DMS 273 (cell line): Measurements from ENCODE around the gene C1orf53.

ENCODE experiments used
- DNase-seq: peaks from one replicate; lab custom pipeline; 2025; ENCODE audit not compliant: unreplicated experiment; lab: John Stamatoyannopoulos, UW

C1orf53 gene

DNA sequence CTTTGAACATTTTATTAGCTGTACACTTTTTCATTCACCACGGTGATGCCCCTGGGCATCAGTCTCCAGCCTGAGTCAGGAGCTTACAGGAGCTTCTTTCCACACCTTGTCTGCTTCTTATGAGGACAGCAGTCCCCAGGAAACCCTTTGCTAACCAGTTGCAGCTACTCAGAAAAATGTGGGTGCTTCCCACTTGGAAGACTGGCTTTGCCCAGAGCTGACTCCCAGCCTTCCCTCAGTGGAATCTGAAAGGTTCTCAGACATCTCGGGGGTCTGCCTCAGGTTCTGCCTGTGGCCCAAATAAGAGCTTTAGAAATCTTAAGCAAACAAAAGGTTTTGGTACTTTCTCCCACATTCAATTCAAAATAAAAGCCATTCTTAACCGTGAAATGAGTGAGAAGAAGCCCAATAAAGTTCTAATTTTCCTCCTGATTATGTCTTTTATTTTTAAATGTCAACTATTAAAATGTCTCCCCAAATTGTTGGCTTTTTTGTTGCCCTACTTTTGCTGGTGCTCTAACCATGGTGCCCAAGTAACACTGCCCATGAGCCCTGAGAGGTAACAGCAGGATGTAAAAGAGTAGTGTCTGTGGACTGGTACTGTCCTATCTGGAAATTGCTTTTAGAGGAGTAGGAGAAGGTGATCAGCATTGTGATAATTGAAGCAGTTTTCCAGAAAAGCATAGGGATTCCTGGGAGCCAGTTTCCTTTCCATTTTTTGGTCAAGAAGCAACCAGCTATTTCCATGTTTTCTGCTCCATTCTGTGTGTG, 5.6 kb downstream of the C1orf53 start:
- DNase-seq = no peak

DNA sequence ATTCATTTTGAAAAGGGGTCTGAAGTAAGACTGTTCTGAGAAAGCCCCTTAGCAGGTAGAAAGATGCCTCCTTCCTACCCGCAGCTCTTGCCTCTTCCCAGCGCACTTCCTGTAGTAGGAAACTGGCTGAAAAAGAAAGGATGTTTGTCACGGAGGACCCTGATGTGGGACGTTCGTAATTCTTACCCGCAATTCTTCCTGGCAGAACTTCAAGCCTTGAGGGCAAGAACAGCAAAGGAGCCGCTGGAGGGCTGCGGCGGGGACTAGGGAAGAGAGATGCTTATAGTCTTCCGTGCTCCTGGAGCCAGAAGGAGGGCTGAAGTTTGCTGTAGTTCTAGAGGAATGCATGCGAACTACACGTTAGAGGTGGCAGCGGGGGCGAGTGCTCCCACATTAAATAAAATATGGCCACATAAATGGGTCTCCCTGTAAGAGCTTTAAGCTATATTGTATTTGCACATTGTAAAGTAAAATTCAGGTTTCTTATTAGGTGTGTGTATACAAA, 6.3 kb downstream of the C1orf53 start:
- no peak for DNase-seq

DNA sequence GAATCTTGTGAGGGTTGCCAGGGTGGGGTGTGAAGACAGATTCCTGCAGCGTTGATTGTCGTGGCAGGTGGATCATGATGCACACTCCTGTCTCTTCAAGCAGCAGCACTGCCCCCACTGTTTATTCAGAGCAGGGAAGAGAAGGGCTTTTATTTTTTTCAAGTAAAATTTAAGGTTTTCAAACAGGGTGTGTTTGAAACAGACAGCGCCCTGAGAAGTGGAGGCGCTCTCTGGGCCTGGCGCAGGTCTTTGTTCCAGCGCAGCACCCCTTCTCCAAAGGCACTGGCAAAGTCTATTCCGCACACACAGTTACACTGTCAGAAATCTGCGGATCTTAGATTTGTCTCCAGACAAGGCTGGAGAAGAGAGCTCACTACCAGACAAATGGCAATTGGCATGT, 7.0 kb downstream of the C1orf53 start:
- DNase-seq = no peak

DNA sequence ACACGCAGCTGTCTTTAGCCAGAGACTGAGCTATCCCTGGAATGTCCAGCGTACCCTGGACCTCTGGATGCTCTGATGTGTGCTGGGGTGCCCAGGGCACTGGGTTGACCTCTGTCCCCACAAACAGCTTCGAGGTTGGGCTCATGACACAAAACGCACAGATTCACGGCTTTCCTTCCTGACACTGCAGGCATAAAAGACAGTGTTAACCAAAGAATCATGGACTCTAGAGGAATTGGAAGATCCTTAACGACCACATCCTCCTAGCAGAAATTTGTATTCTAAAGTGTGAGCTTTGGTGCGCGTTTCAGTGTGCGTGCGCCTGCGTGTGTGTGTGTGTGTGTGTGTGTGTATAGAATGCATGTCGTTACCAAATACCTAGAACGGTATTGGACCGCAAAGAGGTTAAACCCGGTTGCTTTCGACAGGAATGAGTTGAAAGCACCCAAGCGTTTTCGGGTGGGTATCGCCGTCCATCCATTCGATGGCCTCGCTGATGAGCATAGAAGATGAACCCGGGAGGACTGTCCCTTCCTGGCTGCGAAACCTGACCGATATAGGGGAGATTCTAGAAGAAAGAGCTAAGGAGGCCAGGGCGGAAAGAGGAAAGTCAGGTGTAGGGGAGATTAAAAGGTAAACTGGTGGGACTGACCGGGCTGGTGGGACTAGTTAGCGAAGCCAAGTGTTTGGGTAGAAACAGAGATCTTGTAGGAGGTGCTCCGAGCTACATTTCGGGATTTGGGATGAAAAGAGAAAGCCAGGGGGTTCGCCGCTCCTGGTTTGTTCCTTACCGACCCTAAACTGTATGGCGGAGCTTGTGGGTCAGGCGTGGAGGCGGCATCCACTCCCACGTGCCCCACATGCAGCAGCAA, 7.9 kb downstream of the C1orf53 start:
- no peak for DNase-seq

DNA sequence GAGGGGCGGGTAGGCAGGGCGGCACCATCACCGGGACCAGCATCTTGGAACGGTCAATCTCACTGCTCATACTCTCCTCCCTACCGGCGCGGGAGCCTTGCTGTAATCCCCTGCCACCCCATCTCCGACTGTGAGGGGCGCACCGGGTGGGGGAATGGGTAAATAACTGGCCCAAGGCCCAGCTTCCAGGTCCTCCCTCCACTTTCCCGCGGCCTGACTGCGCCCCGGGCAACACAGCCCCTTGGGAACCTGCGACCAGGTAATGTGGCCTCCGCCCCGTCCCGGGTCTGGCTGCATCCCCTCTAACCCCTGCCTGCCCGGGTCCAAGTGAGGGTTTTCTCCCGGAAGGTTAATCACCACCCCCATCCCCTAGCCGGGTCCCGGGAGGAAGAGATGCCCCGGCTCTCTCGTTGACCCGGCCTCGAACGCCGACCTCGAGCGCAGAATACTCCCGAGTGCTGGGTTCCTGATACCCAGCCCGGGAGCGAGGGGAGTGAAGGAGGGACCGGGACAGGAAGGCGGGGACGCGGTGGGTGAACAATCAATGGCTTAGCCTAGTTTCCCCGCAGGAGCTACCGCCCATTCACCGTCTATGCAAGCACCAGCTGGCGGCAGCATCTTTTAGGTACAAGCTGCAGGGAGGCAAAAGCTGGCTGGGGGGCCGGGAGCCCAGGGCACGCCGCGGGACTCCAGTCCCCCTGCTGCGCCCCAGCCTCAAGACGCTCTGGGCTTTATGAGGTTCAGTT, 8.9 kb downstream of the C1orf53 start:
- DNase-seq = peak; percentile 45

DNA sequence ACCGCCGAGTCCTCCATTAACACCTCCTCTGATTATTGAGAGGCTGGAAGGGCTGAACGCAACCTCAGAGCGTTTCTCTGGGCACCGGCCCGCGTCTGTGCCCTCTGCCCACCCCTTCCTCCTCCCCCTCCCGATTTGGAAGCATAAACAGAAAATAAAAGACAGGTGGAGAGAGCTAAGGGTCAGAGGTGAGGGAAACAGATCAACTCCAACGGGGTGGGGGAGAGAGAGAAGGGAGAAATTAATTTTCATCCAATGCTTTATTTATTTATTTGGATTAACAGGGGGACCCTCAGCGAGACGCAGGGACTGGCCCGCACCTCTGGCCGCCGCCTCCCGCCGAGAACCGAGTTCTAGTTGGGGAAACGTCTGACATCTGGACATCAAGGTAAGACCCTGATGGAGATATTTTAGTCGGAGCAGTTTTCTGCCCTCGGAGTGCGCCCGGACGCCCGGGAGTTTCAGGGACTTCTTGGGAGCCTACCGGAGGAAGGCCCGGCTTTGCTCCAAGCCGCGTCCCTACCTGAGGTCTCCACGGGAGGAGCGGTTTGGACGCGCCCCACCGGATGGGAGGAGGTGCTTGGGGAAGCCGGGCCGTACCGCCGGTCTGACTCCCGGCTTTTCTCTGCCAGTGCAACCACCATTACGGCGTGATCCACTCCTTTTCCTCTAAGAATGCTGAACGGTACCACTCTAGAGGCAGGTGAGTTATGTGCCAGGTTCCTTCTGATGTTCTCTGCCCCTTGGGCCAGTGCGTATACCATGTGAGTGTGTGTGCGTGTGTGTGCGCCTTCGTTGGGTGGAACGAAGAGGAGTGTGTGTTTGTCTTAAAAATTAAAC, 9.6 kb downstream of the C1orf53 start:
- peak; percentile 48 for DNase-seq

DNA sequence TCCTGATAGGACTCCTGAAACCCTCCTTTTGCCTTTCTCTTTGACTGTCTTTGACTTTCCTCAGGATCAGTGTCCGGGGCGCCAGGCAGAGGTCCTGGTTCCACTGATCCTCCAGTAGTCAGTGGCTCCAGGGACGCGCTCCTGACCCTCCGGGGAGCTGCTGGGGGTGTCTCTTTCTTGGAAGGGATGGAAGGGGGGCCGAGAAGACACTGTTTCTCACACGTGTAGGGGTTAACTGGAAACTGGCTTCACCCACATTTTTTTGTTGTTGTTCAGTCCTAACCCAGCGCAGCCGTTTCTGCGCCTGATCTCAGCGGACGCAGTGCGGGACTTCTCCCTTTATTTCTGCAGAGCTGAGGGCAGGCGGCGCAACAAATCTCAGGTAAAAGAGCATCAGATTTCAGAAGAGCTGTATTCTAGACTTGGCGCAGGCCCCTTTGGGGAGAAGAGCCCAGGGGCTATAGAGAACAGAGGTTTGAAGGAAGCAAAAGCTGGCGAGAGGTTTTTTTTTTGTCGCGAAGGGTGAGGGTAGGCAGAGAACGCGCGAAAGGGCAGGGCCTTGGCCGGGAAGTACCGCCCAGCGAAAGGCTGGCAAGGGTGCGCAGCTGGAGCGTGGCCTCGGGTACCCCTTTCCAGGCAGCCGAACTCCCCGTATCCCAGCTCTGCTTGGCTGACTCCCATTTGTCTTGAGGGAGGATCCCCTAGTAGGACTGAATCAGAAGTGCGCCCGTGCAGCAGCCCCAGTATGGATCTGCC, 10.5 kb downstream of the C1orf53 start:
- DNase-seq = no peak

DNA sequence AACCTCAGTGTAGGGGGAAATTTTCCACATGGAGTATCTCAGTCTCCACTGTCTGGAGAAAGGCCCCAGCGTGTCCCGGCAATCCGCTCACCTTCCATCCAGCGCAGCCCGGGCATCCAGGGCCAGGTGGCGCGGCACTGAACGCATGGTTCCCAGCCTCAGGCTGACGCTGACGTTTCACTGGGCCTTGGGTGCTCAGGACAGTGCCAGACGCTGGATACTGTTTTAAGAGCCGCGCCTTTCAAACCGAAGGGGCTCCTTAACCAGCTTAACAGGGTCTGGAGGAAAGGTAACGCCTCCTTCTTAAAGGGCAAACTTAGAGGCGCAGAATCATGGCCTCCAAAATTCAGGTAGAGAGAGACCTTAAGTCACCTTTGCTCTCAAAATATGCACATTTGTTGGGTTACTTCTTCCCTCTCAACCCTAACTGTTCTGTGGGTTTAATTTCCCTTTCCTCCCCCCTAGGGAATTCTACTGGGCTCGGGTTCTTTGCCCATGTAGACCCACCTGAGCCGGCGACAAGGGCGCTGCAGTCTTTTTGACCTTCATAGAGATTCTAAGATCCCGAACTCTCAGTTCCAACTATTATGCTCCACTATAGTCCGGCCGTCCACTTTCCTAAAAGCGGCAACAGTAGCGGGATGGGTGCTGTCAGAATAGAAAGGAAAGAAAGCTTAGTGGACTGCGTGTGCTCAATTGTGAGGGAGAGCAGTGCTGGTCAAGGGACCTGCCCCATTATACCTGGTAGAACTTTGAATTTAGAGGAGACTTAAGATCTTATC, 11.3 kb downstream of the C1orf53 start:
- no peak for DNase-seq

DNA sequence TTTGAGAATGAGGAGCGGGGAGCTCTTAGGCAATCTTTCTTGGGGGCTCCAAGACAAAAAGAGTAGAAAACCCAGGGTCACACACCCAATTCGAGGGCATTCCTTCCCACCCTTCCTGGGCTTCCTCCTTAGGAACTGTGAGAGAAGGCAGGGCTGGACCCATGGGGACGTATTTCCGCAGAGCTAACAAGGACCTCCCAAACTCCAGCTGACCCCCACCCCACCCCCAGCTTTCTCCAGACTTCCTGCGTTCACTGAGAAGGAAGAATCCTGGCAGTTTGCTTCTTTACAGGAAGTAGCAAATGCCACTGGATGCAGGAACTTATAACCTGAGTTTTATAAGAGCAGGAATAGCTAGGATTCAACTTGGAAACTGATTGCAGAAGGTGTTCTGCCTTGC, 12.1 kb downstream of the C1orf53 start:
- no peak for DNase-seq

DNA sequence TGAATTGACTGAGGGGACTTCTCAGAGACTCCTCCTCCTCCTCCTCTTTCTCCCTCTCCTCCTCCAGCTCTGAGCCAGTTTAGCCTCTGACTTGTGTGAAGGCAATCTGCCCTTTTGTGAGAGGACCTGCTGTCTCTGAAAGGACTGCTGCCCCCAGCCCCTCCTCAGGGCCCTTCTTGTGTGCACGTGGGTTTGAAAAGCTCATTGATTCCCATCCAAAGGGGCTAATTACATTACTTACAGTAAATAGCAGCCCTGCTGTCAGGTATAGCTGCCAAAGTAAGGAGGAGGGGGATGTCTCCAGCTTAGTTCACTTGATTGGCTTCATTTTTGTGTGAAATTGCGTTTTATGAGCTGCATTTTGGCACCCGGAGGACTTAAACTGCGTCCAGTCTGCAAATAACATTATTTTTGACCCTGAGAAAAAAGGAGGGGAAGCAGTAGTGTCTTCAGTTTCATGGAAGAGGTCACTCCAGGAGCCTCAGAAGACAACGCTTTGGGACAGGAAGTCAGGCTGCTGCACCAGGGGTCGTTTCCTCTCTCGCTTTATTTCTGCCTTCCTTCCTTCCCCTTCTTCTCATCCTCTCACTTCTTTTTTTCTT, 12.9 kb downstream of the C1orf53 start:
- DNase-seq = peak; percentile 33

DNA sequence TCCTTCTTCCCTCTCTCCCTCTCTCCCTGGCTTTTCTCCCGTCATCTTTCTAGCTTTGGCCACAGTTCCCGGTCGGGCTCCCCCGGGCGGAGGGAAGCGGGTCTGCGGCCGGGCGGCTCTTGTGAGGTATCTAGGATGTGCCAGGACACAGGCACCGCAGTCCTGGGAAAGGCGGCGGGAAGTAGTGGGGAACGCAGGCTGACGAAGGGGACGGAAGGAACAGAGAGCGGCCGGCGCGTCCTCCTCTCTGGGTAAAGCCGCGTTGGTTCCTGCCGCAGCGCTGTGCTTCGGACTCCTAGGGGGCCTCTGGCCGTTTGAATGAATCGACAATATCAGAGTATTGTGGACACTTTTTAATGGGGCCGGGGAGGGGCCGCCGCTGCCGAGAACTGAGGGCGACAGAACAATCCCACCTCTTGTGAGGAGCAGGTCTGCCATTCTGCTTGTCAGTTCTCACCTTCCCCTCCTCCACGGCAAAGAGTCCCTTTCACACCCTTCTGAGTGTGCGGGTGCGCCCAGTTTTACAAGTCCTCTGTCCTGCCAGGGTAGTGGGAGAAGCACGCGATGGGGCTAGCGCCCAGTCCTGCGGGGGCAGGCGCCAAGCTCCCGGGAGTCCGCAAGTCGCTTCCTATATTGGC, 13.6 kb downstream of the C1orf53 start:
- peak; percentile 91 for DNase-seq

DNA sequence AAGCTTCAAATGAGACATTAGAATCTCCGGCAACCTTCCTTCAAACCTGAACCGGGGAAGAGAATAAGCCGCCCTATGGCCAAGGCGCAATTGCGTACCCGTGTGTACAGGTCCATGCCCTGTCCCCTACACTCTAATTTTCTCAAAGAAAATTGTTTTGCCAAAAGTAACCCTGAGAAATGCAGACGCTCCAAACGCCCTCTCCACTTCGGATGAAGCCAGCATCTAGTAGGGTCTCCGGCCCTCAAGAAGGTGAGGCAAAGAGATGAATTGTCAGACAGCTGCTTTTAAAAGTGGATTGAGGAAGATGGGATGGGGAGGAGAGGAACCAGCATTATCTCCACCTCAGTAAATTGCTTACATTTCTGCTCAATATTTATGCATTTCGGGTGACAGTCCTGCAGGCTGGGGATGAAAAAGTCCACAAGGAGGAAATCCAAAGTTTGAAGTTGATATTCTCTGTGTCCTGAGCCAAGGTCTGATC, 14.1 kb downstream of the C1orf53 start:
- DNase-seq = no peak

DNA sequence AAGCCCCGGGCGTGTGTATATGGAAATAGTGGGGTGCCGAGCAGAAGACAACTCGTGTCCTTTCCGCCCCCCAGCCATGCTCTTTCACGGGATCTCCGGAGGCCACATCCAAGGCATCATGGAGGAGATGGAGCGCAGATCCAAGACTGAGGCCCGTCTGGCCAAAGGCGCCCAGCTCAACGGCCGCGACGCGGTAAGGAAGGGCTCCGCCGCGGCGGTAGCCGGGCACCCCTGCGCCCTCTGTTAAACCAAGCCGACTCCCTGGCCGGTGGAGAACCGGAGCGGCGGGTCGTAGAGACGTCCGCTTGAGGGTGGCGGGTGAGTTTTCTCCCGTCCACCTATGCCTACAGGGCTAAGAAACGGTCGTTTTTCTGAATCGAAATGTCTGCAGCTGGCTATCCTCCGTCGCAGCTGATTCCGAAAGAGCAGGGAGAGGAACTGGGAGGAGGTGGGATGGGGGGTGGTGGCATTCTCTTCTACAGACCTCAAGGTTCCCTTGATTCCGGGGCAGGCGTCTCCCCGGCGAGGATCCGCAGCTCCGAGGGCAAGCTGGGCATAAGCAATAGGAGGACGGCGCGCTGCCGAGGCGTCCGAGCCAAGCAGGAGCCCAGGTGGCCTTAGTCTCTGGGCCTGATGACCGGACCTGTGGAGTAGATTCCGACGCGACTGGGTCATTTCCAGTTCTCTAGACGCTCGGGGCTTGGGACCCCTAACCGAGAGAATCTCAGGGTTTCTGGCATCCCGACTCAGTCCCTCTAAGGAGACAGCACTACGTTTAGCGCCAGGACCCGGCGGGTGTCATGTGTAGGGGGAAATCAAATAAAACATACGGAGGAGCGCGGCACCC, 15.6 kb downstream of the C1orf53 start:
- no peak for DNase-seq

DNA sequence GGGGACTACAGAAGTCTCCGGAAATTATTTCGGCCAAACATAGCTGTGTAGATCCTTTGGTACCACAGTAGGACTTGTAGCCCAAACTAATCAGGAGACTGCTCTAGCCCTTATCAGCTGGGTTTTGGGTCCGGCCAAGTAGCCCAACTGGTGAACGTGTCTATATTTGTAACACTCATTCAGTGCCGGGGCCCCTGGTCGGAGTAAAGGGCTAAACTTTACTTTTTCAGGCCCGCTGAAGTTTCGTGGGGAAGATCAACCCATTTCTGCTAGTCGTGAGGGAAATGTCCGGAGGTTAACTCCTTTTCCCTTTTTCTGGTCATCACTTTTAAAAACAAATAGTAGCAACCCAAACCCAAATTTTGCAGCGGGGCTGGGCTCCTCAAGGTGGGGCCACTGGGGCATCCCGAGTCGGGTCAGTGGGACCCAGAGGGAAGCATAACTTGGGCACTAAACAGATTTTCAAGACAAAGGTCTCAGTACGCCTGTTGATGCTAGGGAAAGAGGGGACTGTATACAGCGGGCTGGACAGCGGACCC, 16.4 kb downstream of the C1orf53 start:
- DNase-seq = no peak

DNA sequence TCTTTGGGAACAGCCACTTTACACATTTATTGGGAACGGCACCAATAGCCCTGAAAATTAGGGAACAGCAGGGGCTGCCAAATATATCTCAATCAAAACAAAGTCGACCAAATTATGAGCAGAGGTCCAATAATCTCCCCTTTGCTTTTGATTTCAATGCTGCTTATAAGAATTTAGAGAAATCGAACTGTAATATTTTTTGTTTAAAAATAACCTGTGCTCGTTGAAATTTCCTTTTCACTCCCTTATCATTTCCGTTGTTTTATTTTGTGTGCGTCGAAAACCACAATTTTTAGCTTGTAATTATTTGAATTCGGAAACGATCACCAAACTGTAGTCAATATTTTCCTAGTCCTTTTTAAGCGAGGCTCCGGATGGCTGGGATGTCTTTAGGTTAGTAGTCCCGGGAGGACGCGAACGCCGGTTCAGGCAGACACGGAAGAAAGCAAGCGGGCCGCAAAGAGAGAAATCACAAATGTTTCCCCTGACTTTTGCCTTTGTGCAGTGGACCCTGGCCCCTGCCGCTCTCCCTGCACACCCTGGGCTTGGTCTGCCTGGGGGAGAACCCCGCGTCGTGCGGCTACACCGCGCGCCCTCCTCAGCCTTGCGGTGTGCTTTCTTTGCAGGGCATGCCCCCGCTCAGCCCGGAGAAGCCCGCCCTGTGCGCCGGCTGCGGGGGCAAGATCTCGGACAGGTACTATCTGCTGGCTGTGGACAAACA, 17.1 kb downstream of the C1orf53 start:
- no peak for DNase-seq

DNA sequence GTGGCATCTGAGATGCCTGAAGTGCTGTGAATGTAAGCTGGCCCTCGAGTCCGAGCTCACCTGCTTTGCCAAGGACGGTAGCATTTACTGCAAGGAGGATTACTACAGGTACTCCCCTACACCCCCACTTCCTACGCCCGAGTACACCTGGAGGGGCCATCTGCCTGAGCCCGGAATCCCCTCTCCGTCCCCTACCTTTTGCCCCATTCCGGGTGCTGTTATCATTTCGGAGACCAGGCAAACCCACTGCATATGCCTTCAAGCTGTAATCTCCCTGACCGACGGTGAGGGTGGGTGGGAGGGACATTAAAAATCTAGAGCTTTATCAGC, 17.6 kb downstream of the C1orf53 start:
- DNase-seq = no peak
